Kidney epithelial cell (primary cell): ENCODE results near the gene LCN10. TPM values are rescaled to one million over a fixed set of nuclear protein-coding genes. Genes with fewer than 3 reads are reported as not detected.
A peak's percentile ranks its signal among the peaks of the same experiment; 100 is the strongest.
"Not testable (repeated sequence)": the region's sequence is repeated elsewhere in the genome, so short reads cannot be mapped to it uniquely, and the experiment has no call there.

Experiments
- DNase-seq: peaks from one replicate; pipeline ENCODE4 v3.0.0-alpha.2; 2010; ENCODE audit warnings: low read depth
- H3K27me3 ChIP-seq: 2 replicates; pipeline ENCODE4 v1.6.0; 2011; ENCODE audit warnings: low read length; ENCODE audit not compliant: control insufficient read depth, insufficient read depth
- H3K36me3 ChIP-seq: 2 replicates; pipeline ENCODE4 v1.5.1; 2011; ENCODE audit warnings: low read length; ENCODE audit not compliant: control insufficient read depth, insufficient read depth
- H3K4me3 ChIP-seq: 2 replicates; pipeline ENCODE4 v1.5.1; 2011; ENCODE audit warnings: low read depth, mild to moderate bottlenecking, control low read depth, low read length
- total RNA-seq: library from RNA; depleted of rRNA; stranded (reverse); fragments of >200 nt; gene quantifications from 2 replicates; pipeline ENCODE4 v1.2.3, GENCODE V29; 2015
- TF ChIP-seq, protein P1 (sequence below): IDR thresholded peaks from 2 replicates; pipeline ENCODE4 v1.5.1; 2011; ENCODE audit warnings: mild to moderate bottlenecking, moderate library complexity, low read length, control low read depth, inconsistent platforms; ENCODE audit not compliant: insufficient read depth, poor library complexity, severe bottlenecking

The LCN10 gene
- 0.21 TPM in 1 of 2 replicates, not detected in the other for total RNA-seq

DNA sequence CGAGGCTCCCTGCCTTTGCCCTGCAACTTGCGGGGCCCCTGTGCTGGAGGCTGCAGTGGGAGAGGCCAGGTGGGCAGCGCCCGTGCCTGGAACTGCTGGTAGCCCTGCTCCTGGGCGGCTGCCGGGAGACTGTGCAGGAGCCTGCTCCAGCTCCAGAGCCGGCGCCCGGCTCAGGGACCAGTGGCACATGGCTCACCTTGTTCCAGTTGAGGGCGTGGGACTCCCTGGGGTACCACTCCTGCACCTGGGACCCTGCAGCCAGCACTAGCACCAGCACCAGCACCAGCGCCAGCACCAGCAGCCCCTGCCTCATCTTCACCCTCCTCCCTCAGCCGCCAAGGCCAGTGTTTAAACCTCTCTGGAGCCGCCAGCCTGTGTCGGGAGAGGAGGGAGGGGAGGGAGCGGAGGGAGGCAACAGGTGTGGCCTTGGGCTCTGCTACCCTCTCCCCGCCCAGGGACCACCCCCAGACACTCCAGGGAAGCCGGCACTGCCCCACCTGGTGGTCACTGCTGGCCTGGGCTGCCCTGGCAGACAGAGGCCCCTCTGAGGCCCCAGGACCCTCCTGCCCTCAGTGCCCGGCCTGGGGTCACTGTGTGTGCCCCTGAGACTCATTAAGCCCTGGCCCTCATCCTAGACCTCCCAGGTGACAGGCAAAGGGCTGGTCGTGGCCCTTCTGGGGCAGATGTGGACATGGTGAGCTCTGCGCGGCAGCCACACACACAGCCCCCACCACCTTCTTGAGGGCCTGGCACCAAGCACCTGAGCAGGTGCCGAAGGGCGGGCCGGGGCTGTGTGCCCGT, at the start of gene LCN10:
Gene LCN10 (minus strand): TSS at position 350 of the 801 bp plus-strand sequence. CDS start 37 bp downstream, at position 313.
- no peak within 1 kb of the TSS for H3K4me3 ChIP-seq
- DNase-seq = no peak
- peaks cover 65% of the 10 kb centered on the region for H3K27me3 ChIP-seq
- no peaks in the 10 kb centered on the region for H3K36me3 ChIP-seq
- TF ChIP-seq, protein P1, sequence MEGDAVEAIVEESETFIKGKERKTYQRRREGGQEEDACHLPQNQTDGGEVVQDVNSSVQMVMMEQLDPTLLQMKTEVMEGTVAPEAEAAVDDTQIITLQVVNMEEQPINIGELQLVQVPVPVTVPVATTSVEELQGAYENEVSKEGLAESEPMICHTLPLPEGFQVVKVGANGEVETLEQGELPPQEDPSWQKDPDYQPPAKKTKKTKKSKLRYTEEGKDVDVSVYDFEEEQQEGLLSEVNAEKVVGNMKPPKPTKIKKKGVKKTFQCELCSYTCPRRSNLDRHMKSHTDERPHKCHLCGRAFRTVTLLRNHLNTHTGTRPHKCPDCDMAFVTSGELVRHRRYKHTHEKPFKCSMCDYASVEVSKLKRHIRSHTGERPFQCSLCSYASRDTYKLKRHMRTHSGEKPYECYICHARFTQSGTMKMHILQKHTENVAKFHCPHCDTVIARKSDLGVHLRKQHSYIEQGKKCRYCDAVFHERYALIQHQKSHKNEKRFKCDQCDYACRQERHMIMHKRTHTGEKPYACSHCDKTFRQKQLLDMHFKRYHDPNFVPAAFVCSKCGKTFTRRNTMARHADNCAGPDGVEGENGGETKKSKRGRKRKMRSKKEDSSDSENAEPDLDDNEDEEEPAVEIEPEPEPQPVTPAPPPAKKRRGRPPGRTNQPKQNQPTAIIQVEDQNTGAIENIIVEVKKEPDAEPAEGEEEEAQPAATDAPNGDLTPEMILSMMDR = peak; percentile 59

DNA sequence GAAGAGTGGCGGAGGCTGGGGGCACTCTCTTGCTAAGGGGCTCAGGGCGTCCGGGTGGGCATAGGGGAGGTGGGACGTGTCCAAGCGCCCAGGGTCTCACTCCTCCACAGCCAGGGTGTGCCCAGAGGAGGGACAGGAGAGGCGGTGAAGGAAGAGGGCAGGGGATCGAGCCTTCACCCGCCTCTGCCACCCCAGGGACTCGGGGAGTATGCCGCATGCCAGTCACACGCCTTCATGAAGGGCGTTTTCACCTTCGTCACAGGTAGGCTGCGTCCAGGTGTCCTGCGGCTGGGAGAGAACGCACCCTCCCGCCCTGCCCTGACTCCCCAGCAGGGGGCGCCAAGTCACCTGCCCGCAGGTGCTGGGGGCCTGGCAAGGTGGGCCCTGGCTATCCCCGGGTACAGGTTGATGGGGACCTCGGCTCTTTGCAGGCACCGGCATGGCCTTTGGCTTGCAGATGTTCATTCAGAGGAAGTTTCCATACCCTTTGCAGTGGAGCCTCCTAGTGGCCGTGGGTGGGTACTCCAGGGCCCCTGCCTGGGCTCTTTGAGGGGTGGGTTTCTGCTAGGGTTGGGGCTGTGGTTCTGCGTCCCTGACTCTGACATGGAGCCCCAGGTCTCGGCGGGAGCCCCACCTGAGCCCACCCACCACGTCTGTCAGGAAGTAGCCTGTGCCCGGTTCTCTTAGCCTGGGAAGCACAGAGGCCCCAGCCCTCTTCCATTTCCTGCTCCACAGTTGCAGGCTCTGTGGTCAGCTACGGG, 49.0 kb upstream of the LCN10 start:
- peak overlapping the region; percentile 74 for H3K4me3 ChIP-seq
- peaks cover 14% of the 10 kb centered on the region for H3K27me3 ChIP-seq
- DNase-seq = no peak
- no peaks in the 10 kb centered on the region for H3K36me3 ChIP-seq
- TF ChIP-seq, protein P1 = peak; percentile 100

DNA sequence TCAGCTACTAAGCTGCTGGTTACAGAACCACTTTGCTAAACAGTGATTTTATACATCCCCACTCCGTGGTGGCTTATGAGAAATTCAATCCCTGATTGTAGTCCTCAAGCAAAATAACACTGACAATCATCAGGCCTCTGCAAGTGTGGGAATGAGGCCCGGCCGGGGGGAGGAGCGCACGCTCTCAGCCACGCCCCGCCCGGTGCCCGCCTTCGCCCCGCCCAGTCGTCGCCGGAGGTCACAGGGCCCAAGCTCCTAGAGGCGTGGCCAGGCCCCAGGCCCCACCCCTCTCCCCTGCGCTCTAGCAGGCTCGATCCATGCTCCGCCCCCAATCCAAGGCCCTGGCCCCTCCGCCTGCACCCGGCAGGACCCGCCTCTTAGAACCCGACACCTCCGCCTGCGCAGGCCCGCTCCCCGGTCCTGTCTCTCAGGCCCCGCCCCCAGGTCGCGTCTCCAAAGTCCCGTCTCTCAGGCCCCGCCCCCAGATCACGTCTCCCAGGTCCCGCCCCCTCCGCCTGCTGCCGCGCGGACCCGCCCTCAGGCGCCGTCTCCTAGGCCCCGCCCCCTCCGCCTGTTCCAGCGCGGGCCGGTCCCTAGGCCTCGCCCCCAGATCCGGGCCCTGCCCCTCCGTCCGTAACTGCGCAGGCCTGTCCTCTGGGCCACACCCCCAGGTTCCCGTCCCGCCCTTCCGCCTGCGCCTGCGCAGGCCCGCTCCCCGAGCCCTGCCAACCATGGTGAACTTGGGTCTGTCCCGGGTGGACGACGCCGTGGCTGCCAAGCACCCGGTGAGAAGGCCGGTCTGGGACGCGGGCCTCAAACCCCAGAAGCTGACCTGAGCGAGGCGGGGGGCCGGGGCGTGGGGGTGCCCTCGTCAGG, 48.1 kb upstream of the LCN10 start, which contains the start of gene TMEM141:
Gene TMEM141 (plus strand): TSS at position 705 of the 876 bp plus-strand sequence. CDS start 27 bp downstream, at position 732.
- DNase-seq = peak; percentile 95
- no peaks in the 10 kb centered on the region for H3K36me3 ChIP-seq
- TF ChIP-seq, protein P1 = no peak
- peak within 1 kb of the TSS; percentile 74 for H3K4me3 ChIP-seq
- peaks cover 6% of the 10 kb centered on the region for H3K27me3 ChIP-seq

DNA sequence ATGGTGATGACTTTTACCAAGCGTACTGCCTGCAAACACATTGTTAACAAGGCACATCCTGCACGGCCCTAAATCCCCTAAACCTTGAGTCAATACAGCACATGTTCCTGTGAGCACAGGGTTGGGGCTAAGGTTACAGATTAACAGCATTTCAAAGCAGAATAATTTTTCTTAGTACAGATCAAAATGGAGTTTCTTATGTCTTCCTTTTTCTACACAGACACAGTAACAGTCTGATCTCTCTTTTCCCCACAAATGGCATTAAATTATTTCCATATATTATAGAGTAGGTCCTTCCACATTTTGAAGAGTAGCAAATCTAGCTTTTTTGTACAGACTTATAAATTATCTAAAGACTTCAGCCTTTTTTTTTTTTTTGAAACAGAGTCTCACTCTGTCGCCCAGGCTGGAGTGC, 46.8 kb upstream of the LCN10 start:
- Histone ChIP-seq H3K36me3 (no peaks in the 10 kb centered on the region), H3K27me3 (no peaks in the 10 kb centered on the region), H3K4me3 (no peak overlapping the region)
- TF ChIP-seq, protein P1 = no peak
- no peak for DNase-seq

DNA sequence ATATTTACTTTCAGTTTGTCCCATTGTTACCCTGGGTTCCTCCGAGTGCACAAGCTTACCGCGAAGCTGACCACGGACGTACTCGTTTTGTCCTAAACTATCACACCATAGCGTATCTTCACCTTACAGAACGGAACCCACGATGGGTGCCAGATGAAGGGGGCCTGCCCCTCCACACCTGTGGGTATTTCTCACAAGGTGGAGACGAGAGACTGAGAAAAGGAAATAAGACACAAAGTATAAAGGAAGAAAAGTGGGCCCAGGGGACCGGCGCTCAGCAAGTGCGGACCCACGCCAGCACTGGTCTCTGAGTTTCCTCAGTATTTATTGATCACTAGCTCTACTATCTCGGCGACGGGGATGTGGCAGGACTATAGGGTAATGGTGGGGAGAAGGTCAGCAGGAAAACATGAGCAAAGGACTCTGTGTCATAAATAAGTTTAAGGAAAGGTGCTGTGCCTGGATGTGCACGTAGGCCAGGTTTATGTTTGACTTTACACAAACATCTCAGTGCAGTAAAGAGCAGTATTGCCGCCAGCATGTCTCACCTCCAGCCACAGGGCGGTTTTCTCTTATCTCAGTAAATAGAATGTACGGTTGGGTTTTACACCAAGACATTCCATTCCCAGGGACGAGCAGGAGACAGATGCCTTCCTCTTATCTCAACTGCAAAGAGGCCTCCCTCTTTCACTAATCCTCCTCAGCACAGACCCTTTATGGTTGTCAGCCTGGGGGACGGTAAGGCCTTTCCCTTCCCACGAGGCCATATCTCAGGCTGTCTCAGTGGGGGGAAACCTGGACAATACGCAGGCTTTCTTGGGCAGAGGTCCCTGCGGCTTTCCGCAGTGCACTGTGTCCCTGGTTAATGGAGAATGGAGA, 46.1 kb upstream of the LCN10 start:
- not testable (repeated sequence) for DNase-seq, H3K4me3 ChIP-seq, H3K27me3 ChIP-seq, H3K36me3 ChIP-seq
